Measurements from ENCODE around the gene KIAA0232. TPM values are rescaled to one million over a fixed set of nuclear protein-coding genes. Genes with fewer than 3 reads are reported as not detected.

Gene KIAA0232
- total and polyA plus RNA-seq, 9 of the 15 experiments (the other 6 are each of a cell fraction or from before 2014, with no cell fraction given): 3.5 to 17.4 (median 13.0) TPM

- no peak for TF ChIP-seq ELF2 (CRISPR knock-in tag; IDR thresholded peaks at IDR 0.05)
- 0 out of 2 replicates have a peak, but pooled peaks have one; percentile 37 for TF ChIP-seq MECOM (CRISPR knock-in tag; IDR thresholded peaks at IDR 0.05)
- peak; percentile 93 for TF ChIP-seq LEF1 (IDR thresholded peaks at IDR 0.05)
- TF ChIP-seq, protein P1, sequence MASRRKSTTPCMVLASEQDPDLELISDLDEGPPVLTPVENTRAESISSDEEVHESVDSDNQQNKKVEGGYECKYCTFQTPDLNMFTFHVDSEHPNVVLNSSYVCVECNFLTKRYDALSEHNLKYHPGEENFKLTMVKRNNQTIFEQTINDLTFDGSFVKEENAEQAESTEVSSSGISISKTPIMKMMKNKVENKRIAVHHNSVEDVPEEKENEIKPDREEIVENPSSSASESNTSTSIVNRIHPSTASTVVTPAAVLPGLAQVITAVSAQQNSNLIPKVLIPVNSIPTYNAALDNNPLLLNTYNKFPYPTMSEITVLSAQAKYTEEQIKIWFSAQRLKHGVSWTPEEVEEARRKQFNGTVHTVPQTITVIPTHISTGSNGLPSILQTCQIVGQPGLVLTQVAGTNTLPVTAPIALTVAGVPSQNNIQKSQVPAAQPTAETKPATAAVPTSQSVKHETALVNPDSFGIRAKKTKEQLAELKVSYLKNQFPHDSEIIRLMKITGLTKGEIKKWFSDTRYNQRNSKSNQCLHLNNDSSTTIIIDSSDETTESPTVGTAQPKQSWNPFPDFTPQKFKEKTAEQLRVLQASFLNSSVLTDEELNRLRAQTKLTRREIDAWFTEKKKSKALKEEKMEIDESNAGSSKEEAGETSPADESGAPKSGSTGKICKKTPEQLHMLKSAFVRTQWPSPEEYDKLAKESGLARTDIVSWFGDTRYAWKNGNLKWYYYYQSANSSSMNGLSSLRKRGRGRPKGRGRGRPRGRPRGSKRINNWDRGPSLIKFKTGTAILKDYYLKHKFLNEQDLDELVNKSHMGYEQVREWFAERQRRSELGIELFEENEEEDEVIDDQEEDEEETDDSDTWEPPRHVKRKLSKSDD (conservative IDR thresholded peaks at IDR 0.05; ENCODE audit: low read length): no peak
- TF ChIP-seq OTX1 (CRISPR knock-in tag; IDR thresholded peaks at IDR 0.05): no peak
- TF ChIP-seq ZBTB34 (CRISPR knock-in tag; IDR thresholded peaks at IDR 0.05): no peak
- TF ChIP-seq CTCF (IDR thresholded peaks at IDR 0.05 in 2 of 3, conservative IDR thresholded peaks at IDR 0.05 in 1 of 3; ENCODE audit: insufficient read depth in 2 of 3, low read depth in 1 of 3, low read length in 3 of 3): peak; percentile 32 to 62 (median 53); a peak in 5 of 6 replicates
- TF ChIP-seq, protein P2, sequence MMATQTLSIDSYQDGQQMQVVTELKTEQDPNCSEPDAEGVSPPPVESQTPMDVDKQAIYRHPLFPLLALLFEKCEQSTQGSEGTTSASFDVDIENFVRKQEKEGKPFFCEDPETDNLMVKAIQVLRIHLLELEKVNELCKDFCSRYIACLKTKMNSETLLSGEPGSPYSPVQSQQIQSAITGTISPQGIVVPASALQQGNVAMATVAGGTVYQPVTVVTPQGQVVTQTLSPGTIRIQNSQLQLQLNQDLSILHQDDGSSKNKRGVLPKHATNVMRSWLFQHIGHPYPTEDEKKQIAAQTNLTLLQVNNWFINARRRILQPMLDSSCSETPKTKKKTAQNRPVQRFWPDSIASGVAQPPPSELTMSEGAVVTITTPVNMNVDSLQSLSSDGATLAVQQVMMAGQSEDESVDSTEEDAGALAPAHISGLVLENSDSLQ (IDR thresholded peaks at IDR 0.05): peak; percentile 68
- no peak for TF ChIP-seq SMAD2 (IDR thresholded peaks at IDR 0.05; ENCODE audit: low read depth, low read length)
- no peak for TF ChIP-seq ZNF76 (CRISPR knock-in tag; IDR thresholded peaks at IDR 0.05; ENCODE audit: borderline replicate concordance)
- no peak for TF ChIP-seq RBM39 (optimal IDR thresholded peaks at IDR 0.05; ENCODE audit: low read depth, low read length)
- no peak for TF ChIP-seq DIDO1 (tag; IDR thresholded peaks at IDR 0.05; ENCODE audit: low read depth)
- TF ChIP-seq ZNF77 (CRISPR knock-in tag; IDR thresholded peaks at IDR 0.05): no peak
- no peak for TF ChIP-seq ZNF639 (CRISPR knock-in tag; conservative IDR thresholded peaks at IDR 0.05 in 1 of 2, IDR thresholded peaks at IDR 0.05 in 1 of 2)
- TF ChIP-seq SIN3A (IDR thresholded peaks at IDR 0.05; ENCODE audit: borderline replicate concordance in 2 of 2, control insufficient read depth in 1 of 2, low read depth in 2 of 2, low read length in 2 of 2): peak in 1 of 2 experiments; percentile 65; a peak in 1 of 4 replicates
- TF ChIP-seq MTA3 (IDR thresholded peaks at IDR 0.05; ENCODE audit: borderline replicate concordance): peak; percentile 45; the same call in 1 of the 2 replicates
- TF ChIP-seq FOXA1 (IDR thresholded peaks at IDR 0.05; ENCODE audit: borderline replicate concordance): no peak
These were observed 109.8 kb downstream of the KIAA0232 start (continued) for GRCh38 chr4:6892190-6892908.

Data from K562 (cell line).